ENCODE results near the gene MAPKAPK5. TPM values are rescaled to one million over a fixed set of nuclear protein-coding genes. Genes with fewer than 3 reads are reported as not detected.

The MAPKAPK5 gene
- total and polyA plus RNA-seq, 2 experiments from 2014 or later: 41.5 to 77.0 TPM

DNA sequence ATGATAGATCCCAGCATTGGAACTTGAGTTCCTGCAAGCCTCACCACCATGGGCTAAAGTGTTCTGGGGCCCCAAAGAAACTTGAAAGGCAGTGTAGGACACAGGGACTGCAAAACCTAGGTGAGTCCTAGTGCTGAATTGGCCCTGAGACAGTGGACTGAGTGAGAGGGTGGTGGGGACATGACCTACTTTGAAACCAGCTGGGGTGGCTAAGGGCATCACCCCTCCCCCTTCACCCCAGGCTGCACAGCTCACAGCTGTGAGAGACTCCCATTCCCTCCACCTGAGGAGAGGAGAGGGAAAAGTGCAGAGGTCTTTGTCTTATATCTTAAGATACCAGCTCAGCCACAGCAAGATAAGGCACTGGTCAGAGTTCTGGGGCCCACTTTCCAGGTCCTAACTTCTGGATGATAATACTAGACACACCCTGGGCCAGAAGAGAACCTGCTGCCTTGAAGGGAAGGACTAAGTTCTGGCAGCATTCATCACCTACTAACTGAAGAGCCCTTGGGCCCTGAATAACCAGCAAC, 62.5 kb downstream of the MAPKAPK5 start:
- Mint-ChIP-seq H3K27ac (no peak overlapping the region), H3K4me1 (0 out of 3 replicates have a peak, but pooled peaks cover 2% of the 10 kb centered on the region), H3K9me3 (peaks cover 31% of the 10 kb centered on the region), H3K4me3 (no peak overlapping the region), H3K36me3 (ENCODE audit: low read depth) (peaks cover 45% of the 10 kb centered on the region), H3K27me3 (ENCODE audit: insufficient read depth, low read depth, poor library complexity) (peaks cover 6% of the 10 kb centered on the region)
- Histone ChIP-seq H3K79me2 (replicated peaks; ENCODE audit: insufficient read depth) (no peaks in the 10 kb centered on the region), H3K27ac (ENCODE audit: low read depth) (no peak overlapping the region), H4K20me1 (replicated peaks; ENCODE audit: insufficient read depth) (no peaks in the 10 kb centered on the region), H3K36me3 (ENCODE audit: insufficient read depth) (no peaks in the 10 kb centered on the region), H3K9me2 (ENCODE audit: insufficient read depth) (peaks cover 2% of the 10 kb centered on the region; the same call in 1 of the 2 replicates), H2AFZ (no peak overlapping the region), H3K4me3 (no peak overlapping the region), H3K4me2 (no peak overlapping the region), H3F3A (replicated peaks; ENCODE audit: low read depth) (0 out of 2 replicates have a peak, but pooled peaks cover 1% of the 10 kb centered on the region), H3K4me1 (ENCODE audit: insufficient read depth) (no peaks in the 10 kb centered on the region), H3K27me3 (ENCODE audit: insufficient read depth) (no peaks in the 10 kb centered on the region)
- DNase-seq (ENCODE audit: low spot score): no peak
- ATAC-seq: peak; percentile 61
- TF ChIP-seq, protein P1, sequence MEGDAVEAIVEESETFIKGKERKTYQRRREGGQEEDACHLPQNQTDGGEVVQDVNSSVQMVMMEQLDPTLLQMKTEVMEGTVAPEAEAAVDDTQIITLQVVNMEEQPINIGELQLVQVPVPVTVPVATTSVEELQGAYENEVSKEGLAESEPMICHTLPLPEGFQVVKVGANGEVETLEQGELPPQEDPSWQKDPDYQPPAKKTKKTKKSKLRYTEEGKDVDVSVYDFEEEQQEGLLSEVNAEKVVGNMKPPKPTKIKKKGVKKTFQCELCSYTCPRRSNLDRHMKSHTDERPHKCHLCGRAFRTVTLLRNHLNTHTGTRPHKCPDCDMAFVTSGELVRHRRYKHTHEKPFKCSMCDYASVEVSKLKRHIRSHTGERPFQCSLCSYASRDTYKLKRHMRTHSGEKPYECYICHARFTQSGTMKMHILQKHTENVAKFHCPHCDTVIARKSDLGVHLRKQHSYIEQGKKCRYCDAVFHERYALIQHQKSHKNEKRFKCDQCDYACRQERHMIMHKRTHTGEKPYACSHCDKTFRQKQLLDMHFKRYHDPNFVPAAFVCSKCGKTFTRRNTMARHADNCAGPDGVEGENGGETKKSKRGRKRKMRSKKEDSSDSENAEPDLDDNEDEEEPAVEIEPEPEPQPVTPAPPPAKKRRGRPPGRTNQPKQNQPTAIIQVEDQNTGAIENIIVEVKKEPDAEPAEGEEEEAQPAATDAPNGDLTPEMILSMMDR (conservative IDR thresholded peaks at IDR 0.05; ENCODE audit: low read depth in 2 of 2): no peak
- TF ChIP-seq STAT1 (IDR thresholded peaks at IDR 0.05; ENCODE audit: unreplicated experiment) (no peak), ZNF114 (CRISPR knock-in tag; IDR thresholded peaks at IDR 0.05) (no peak), JUNB (IDR thresholded peaks at IDR 0.05; ENCODE audit: unreplicated experiment) (no peak), EZH2phosphoT487 (IDR thresholded peaks at IDR 0.05; ENCODE audit: unreplicated experiment) (no peak), REST (IDR thresholded peaks at IDR 0.05; ENCODE audit: unreplicated experiment) (no peak), NANOG (IDR thresholded peaks at IDR 0.05; ENCODE audit: borderline replicate concordance) (no peak), ZNF331 (CRISPR knock-in tag; IDR thresholded peaks at IDR 0.05; ENCODE audit: low read depth) (no peak), ZNF462 (CRISPR knock-in tag; IDR thresholded peaks at IDR 0.05) (no peak), ETS1 (IDR thresholded peaks at IDR 0.05) (no peak), CREB1 (CRISPR knock-in tag; IDR thresholded peaks at IDR 0.05; ENCODE audit: low read depth) (no peak), EZH2 (IDR thresholded peaks at IDR 0.05; ENCODE audit: low read depth, unreplicated experiment) (no peak), POLR2AphosphoS5 (IDR thresholded peaks at IDR 0.05; ENCODE audit: low read depth) (no peak)
